Activated CD4-positive, CD25-positive, alpha-beta regulatory T cell treated with anti-CD3 and anti-CD28 coated beads, Interleukin-2, amount 50 U/mL, for 24 hours (primary cell): Measurements from ENCODE around the gene PLPP6.
A peak's percentile ranks its signal among the peaks of the same experiment; 100 is the strongest.

Experiments
- ATAC-seq, 2 donors: fragments of 150-1000 bp; cut with Tn5 transposase; one replicate each; pipeline ENCODE4 v1.10.0; 2021; ENCODE audit warnings: mild to moderate bottlenecking in 1 of 2, moderate library complexity in 1 of 2

The PLPP6 gene

DNA sequence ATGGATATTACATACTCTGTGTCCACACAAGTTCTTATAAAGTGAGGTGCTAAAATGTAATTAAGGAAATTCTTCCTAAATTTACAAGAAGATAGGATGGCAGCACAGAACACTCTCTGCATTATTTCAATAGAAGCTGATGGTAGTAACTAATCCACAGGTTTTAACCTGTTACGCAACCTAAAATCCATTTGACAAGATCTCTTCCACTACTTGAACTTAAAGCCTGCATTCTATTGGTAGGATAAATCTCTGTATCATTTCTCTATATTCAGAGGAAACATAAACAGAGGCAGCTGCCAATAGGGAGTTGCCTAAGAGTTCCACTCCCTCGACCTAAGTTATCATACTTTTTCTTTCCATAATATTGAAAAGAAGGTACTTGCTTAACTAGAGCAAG lies 38.8 kb downstream of the PLPP6 start:
- no peak for ATAC-seq

DNA sequence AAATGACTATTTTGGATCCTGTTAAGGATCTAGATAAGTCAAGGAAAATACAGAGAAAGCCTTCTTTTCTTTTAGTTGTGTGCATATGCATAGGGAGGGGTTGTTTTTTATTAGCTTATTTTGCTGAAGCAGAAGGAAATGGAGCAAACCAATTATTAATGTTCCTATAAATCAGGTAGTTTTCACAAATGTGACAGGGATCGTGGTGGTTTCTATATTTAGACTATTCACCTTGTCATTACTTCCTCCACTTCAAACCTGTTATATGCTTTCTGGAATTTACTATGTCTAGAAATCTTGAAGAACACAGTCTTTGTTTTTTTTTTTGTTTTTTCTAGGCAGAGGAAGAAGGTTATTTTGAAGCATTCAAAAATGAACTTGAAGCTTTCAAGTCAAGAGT lies 39.4 kb downstream of the PLPP6 start:
- no peak for ATAC-seq

DNA sequence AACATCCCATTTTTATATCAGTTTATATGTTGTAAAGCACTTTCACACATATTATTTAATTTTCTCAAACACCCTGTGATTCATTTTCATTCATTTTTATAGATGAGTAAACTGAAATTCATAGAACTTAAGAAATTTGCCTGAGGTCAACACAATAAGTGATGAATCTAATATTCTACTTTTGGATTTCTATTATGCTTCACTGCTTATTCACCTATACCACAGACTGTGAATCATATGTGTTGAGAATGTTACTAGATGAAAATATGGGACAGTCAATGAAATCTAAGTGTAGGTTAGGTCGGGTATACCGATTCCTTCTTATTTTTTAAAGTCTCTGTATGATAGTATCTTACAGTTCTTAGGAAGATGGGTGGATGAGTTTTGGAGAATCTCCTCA lies 42.0 kb downstream of the PLPP6 start:
- ATAC-seq: peak; percentile 94 to 98

DNA sequence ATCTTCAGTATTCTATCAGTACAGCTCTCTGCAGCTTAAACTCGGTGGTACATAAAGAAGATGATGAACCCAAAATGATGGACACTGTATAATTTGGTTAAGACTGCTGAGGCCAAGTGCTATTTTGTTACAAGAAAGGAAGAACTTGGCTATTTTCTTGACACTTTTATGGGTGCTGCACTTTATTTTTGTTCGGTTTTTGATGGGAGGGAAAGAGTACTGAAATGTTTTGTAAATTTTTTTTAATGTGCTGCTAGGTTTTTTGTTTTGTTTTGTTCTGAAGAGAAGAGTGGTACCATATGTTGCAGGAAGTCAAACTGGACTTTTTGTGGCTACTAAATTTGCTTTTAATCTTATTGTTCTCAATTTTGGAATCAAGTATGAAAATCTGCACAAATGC lies 43.9 kb downstream of the PLPP6 start:
- no peak for ATAC-seq

DNA sequence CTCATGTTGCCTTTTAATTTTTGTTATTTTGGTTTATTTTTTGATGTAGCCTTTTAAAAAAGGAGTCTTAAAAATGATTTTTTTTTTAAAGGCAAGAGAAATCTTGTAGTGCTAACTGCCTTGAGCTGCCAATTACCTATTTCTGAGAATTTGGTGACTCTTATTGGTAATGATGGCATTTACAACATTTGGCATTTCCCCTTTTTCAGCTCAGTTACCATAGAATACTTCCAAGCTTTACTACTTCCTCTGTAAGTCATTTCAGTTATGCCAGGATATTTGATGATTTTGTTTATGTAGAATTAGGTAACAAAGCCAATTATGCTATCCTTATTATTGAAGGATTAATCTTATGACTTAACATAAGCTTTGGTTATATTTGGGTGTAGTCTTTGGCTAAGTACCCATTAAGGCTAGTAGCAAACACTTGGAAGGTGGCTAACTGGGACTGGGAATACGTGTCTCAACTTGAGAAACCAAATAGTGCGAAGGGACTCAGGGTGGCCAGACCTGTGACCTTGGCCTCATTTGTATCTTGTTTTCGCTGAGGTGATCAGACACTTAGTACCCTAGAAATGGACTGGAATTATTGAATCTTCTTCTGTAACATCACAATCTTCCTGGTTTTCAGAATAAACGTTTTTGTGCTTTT lies 45.0 kb downstream of the PLPP6 start:
- no peak for ATAC-seq

DNA sequence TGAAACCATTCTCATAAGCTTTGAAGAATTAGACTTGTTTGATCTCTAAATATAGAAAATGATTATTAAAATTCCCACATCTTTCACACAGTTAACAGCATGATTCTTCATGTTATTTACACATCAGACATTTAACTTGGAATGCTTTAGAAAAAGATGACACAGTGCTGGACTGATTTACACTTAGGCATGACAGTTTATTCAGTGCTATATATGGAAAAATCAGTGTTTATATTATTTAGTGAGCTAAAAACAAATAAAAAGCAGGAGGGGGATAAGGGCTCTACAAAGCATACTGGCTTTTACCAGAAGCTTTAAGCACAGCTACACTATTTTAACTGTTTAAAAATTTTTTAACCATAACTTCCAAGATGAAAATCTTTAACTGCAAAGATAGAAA lies 47.3 kb downstream of the PLPP6 start:
- ATAC-seq: no peak

DNA sequence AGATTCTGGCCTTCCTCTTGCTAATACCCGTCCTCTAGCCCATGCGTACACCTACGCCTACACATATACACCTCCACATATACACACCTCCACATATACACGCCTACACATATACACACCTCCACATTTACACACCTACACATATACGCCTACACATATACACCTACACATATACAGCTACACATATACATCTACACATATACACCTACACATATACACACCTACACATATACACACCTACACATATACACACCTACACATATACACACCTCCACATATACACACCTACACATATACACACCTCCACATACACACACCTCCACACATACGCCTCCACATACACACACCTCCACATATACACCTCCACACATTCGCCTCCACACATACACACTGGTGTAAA lies 51.8 kb downstream of the PLPP6 start:
- no peak for ATAC-seq

DNA sequence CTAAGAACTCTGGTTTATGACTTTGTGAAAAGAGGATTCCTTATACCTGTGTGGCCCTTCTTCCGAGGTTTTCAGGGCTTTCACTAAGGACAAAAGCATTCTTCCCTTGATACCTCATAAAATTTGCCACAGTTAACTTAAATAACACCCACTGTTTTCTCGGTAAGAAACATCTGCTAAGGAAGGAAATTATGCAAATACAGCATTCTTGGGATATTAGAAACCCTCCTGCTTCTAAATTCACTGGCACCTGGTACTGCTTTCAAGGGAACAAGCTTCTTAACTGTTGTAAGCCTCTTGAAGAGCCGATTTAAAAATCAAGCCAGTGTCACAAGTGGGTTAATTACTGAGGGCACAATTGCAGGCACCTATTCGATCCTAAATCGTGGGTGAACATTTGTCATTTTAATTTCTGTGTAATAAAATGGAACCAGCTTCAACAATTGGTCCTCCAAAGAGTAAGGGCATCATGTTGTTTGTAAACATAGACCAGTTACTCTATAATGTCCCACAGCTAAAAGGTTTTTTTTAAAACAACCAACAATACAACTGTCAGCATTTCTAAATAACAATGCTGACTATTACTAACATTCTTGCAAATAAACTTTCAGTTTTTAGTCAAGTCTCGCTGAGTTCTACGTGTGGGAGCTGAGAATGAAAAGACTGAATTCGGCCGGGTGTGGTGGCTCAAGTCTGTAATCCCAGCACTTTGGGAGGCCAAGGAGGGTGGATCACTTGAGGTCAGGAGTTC lies 52.3 kb downstream of the PLPP6 start:
- ATAC-seq: no peak
